K562 (cell line): ENCODE measurements around the gene LAMA2.

ENCODE experiments used
- CREB5 ChIP-seq: fragments of 250-450 bp; sonication (Bioruptor Pico); IDR thresholded peaks from 2 replicates; pipeline ENCODE4 v1.5.0; 2020; ENCODE audit warnings: mild to moderate bottlenecking
- CREM ChIP-seq: IDR thresholded peaks from 2 replicates; pipeline ENCODE4 v1.6.1; 2014; ENCODE audit warnings: antibody characterized with exemption, low read depth
- ESRRA ChIP-seq: fragments of 450-650 bp; IDR thresholded peaks from 2 replicates; pipeline ENCODE4 v1.6.1; 2014; ENCODE audit warnings: low read depth, mild to moderate bottlenecking, moderate library complexity, borderline replicate concordance
- PPARD ChIP-seq: fragments of 250-450 bp; sonication (Bioruptor Pico); IDR thresholded peaks from 2 replicates; pipeline ENCODE4 v1.8.0; 2022; ENCODE audit warnings: inconsistent platforms, mild to moderate bottlenecking, moderate library complexity
- UBTF ChIP-seq, 2 experiments: IDR thresholded peaks; 2 replicates each; pipeline ENCODE4 v1.6.1; 2012; ENCODE audit warnings: improper control_type of control experiment in 2 of 2, low read depth in 2 of 2, low read length in 2 of 2, borderline replicate concordance in 1 of 2

- TF ChIP-seq PPARD (CRISPR knock-in tag) (no peak), CREB5 (CRISPR knock-in tag) (no peak), ESRRA (no peak), UBTF (IDR thresholded peaks at IDR 0.05; ENCODE audit: borderline replicate concordance in 1 of 2, low read depth in 2 of 2, low read length in 2 of 2) (no peak), CREM (no peak)
Measured at GRCh38 chr6:129494586-129494985, 611.6 kb downstream of the LAMA2 start.
